SK-N-SH treated with all-trans-retinoic acid at 6 μM for 48 hours (cell line): ENCODE measurements around the gene PTEN.

Experiments used
- ARNTL ChIP-seq: fragments of 450-650 bp; formaldehyde crosslinking; IDR thresholded peaks from 2 replicates; pipeline ENCODE4 v1.5.0; 2020; ENCODE audit warnings: low read depth, mild to moderate bottlenecking, moderate library complexity, borderline replicate concordance
- RARB ChIP-seq: fragments of 250-450 bp; sonication (Bioruptor Pico); IDR thresholded peaks from 2 replicates; pipeline ENCODE4 v1.8.0; 2021; ENCODE audit warnings: mild to moderate bottlenecking, moderate library complexity
- SNAI2 ChIP-seq: fragments of 250-450 bp; sonication (Bioruptor Pico); IDR thresholded peaks from 2 replicates; pipeline ENCODE4 v1.5.0; 2020; ENCODE audit warnings: mild to moderate bottlenecking, moderate library complexity
- TOX ChIP-seq: fragments of 250-450 bp; sonication (Bioruptor Pico); IDR thresholded peaks from 2 replicates; pipeline ENCODE4 v1.8.0; 2021; ENCODE audit warnings: mild to moderate bottlenecking, moderate library complexity, borderline replicate concordance
- ZFP30 ChIP-seq: fragments of 450-650 bp; formaldehyde crosslinking; IDR thresholded peaks from 2 replicates; pipeline ENCODE4 v1.5.0; 2022; ENCODE audit warnings: mild to moderate bottlenecking, moderate library complexity
- ZNF565 ChIP-seq: fragments of 450-650 bp; formaldehyde crosslinking; conservative IDR thresholded peaks from 2 replicates; pipeline ENCODE4 v1.5.0; 2020; ENCODE audit warnings: low read depth, mild to moderate bottlenecking, moderate library complexity
- ZNF70 ChIP-seq: fragments of 450-650 bp; formaldehyde crosslinking; IDR thresholded peaks from 2 replicates; pipeline ENCODE4 v1.5.0; 2020; ENCODE audit warnings: mild to moderate bottlenecking, moderate library complexity
- ZNF8 ChIP-seq: fragments of 450-650 bp; formaldehyde crosslinking; IDR thresholded peaks from 2 replicates; pipeline ENCODE4 v1.5.0; 2020; ENCODE audit warnings: mild to moderate bottlenecking, moderate library complexity
- TF ChIP-seq, protein P1 (sequence below): fragments of 250-450 bp; sonication (Bioruptor Pico); IDR thresholded peaks from 2 replicates; pipeline ENCODE4 v1.5.1; 2021; ENCODE audit warnings: mild to moderate bottlenecking, moderate library complexity
- TF ChIP-seq, protein P2 (sequence below): fragments of 250-450 bp; sonication (Bioruptor Pico); IDR thresholded peaks from 2 replicates; pipeline ENCODE4 v1.8.0; 2020; ENCODE audit warnings: mild to moderate bottlenecking, moderate library complexity, borderline replicate concordance
- TF ChIP-seq, protein P3 (sequence below): fragments of 250-450 bp; sonication (Bioruptor Pico); IDR thresholded peaks from 2 replicates; pipeline ENCODE4 v1.5.1; 2020; ENCODE audit warnings: low read depth, mild to moderate bottlenecking, moderate library complexity

DNA sequence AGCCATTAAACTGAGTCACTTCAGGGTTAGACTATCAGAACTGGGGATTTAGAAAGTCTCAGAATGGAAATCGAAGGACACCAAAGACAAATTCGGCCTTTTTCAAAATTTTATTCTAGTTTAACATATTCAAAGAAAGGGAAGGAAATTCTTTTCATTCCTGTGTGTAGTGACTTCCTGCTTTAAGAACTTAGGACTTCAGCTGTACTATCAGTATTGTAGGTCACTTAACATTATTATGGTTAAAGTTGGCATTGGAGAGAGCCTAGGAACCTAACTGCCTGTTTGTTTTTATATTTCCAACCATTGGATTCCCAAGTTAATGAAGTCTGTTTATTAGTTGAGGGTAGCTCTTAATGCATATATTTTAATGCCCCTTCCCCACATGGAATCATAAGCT, 63.7 kb downstream of the PTEN start:
- TF ChIP-seq, protein P1, sequence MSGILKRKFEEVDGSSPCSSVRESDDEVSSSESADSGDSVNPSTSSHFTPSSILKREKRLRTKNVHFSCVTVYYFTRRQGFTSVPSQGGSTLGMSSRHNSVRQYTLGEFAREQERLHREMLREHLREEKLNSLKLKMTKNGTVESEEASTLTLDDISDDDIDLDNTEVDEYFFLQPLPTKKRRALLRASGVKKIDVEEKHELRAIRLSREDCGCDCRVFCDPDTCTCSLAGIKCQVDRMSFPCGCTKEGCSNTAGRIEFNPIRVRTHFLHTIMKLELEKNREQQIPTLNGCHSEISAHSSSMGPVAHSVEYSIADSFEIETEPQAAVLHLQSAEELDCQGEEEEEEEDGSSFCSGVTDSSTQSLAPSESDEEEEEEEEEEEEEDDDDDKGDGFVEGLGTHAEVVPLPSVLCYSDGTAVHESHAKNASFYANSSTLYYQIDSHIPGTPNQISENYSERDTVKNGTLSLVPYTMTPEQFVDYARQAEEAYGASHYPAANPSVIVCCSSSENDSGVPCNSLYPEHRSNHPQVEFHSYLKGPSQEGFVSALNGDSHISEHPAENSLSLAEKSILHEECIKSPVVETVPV (CRISPR knock-in tag) = no peak
- TF ChIP-seq, protein P2, sequence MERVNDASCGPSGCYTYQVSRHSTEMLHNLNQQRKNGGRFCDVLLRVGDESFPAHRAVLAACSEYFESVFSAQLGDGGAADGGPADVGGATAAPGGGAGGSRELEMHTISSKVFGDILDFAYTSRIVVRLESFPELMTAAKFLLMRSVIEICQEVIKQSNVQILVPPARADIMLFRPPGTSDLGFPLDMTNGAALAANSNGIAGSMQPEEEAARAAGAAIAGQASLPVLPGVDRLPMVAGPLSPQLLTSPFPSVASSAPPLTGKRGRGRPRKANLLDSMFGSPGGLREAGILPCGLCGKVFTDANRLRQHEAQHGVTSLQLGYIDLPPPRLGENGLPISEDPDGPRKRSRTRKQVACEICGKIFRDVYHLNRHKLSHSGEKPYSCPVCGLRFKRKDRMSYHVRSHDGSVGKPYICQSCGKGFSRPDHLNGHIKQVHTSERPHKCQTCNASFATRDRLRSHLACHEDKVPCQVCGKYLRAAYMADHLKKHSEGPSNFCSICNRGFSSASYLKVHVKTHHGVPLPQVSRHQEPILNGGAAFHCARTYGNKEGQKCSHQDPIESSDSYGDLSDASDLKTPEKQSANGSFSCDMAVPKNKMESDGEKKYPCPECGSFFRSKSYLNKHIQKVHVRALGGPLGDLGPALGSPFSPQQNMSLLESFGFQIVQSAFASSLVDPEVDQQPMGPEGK (CRISPR knock-in tag) = no peak
- no peak for TF ChIP-seq TOX (CRISPR knock-in tag)
- no peak for TF ChIP-seq ZNF8 (CRISPR knock-in tag)
- TF ChIP-seq ZFP30 = no peak
- TF ChIP-seq, protein P3, sequence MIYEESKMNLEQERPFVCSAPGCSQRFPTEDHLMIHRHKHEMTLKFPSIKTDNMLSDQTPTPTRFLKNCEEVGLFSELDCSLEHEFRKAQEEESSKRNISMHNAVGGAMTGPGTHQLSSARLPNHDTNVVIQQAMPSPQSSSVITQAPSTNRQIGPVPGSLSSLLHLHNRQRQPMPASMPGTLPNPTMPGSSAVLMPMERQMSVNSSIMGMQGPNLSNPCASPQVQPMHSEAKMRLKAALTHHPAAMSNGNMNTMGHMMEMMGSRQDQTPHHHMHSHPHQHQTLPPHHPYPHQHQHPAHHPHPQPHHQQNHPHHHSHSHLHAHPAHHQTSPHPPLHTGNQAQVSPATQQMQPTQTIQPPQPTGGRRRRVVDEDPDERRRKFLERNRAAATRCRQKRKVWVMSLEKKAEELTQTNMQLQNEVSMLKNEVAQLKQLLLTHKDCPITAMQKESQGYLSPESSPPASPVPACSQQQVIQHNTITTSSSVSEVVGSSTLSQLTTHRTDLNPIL (CRISPR knock-in tag) = no peak
- TF ChIP-seq ZNF70 = no peak
- TF ChIP-seq RARB (CRISPR knock-in tag) = no peak
- no peak for TF ChIP-seq ZNF565 (CRISPR knock-in tag)
- TF ChIP-seq SNAI2 = no peak
- TF ChIP-seq ARNTL (CRISPR knock-in tag) = no peak
